Gastrocnemius medialis (tissue), 4 donors: ENCODE data around the gene REC8. TPM values are rescaled to one million over a fixed set of nuclear protein-coding genes. Genes with fewer than 3 reads are reported as not detected.

Source experiments
- ATAC-seq, 2 donors: fragments of 150-250 bp; one replicate each; pipeline ENCODE4 v1.9.1; 2016
- DNase-seq, 2 donors: peaks; one replicate each; pipeline ENCODE4 v3.0.0-alpha.2; 2019
- H3K27ac ChIP-seq, 4 donors: fragments of 200-600 bp; sonication (generic); 1 replicate in 1 of 4; 2 replicates in 3 of 4; pipeline ENCODE4 v1.5.1; 2016 to 2018; ENCODE audit warnings: mild to moderate bottlenecking in 2 of 4, moderate library complexity in 1 of 4
- H3K27me3 ChIP-seq, 3 donors: fragments of 200-600 bp; sonication (generic) in 2 of 3; 1 replicate in 1 of 3; 2 replicates in 2 of 3; pipeline versions ENCODE4 v1.5.1 to v1.6.0; 2016 to 2019; ENCODE audit warnings: mild to moderate bottlenecking in 1 of 3, moderate library complexity in 1 of 3
- H3K36me3 ChIP-seq, 2 donors: fragments of 200-600 bp; sonication (generic) in 1 of 2; one replicate each; pipeline ENCODE4 v1.5.1; 2017 to 2018
- H3K4me1 ChIP-seq, 2 donors: fragments of 200-600 bp; sonication (generic) in 1 of 2; one replicate each; pipeline ENCODE4 v1.5.1; 2016 to 2017; ENCODE audit warnings: mild to moderate bottlenecking in 2 of 2
- H3K4me3 ChIP-seq, 4 donors: fragments of 200-600 bp; sonication (generic) in 3 of 4; 1 replicate in 1 of 4; 2 replicates in 3 of 4; pipeline ENCODE4 v1.5.1; 2016 to 2019; ENCODE audit warnings: mild to moderate bottlenecking in 2 of 4
- H3K9me3 ChIP-seq, 3 donors: fragments of 200-600 bp; sonication (generic) in 2 of 3; 1 replicate in 1 of 3; 2 replicates in 2 of 3; pipeline ENCODE4 v1.5.1; 2016 to 2019
- POLR2A ChIP-seq, 2 donors: fragments of 450-650 bp; IDR thresholded peaks; one replicate each; pipeline ENCODE4 v1.6.1; 2017; ENCODE audit warnings: antibody characterized with exemption in 2 of 2, mild to moderate bottlenecking in 2 of 2, moderate library complexity in 2 of 2
- in situ Hi-C, 4 donors: fragments of 200-750 bp; cut with MboI; loops; one replicate each; pipeline versions ENCODE4 v1.15.0 to v1.8.0; 2017; ENCODE audit warnings: low sequenced_read_pairs in 4 of 4
- intact Hi-C: fragments of 100-400 bp; cut with DNase I; formaldehyde crosslinking; loops from one replicate; pipeline ENCODE4 v1.15.1; 2023; ENCODE audit warnings: low total_unique reads
- total RNA-seq, 4 donors: library from RNA; depleted of rRNA; stranded (reverse); fragments of >200 nt; gene quantifications; one replicate each; pipeline versions ENCODE4 v1.1.0 to v1.2.3, GENCODE V29; 2016
- TF ChIP-seq, protein P1 (sequence below), 5 experiments: fragments of 450-650 bp in 3 of 5; fragments of 200-600 bp in 2 of 5; sonication (generic) in 2 of 5; IDR thresholded peaks in 4 of 5; conservative IDR thresholded peaks in 1 of 5; 1 replicate in 4 of 5; 2 replicates in 1 of 5; pipeline ENCODE4 v1.5.1; 2016 to 2019; ENCODE audit warnings: antibody characterized with exemption in 5 of 5, mild to moderate bottlenecking in 3 of 5, moderate library complexity in 3 of 5

REC8 gene
- total RNA-seq, 4 donors from 2014 or later = 0.27 to 3.1 (median 0.82) TPM; not detected in 1

- intact Hi-C loops = loop anchor here (2.0 to 10.0 kb wide), 4 partner anchors 45 to 135 kb away; partner anchors contain the start of genes DCAF11, DHRS1, NOP9 and NRL
These were observed 11.9 kb upstream of the REC8 start for GRCh38 chr14:24159777-24160498.

GRCh38 chr14:24160499-24160849 lies 11.4 kb upstream of the REC8 start:
- Histone ChIP-seq H3K4me3 (no peak overlapping the region), H3K27me3 (no peaks in the 10 kb centered on the region), H3K36me3 (peaks cover 0 to 74% of the 10 kb centered on the region in 2 donors), H3K4me1 (peaks cover 23 to 30% of the 10 kb centered on the region in 2 donors), H3K9me3 (no peaks in the 10 kb centered on the region), H3K27ac (peak overlapping the region; percentile 85 to 90 (median 89))
- intact Hi-C loops (loop anchor here (2.0 to 10.0 kb wide), 4 partner anchors 46 to 134 kb away; partner anchors contain the start of genes DCAF11, DHRS1, NOP9 and NRL), in situ Hi-C loops (loop anchor here in 1 of 4 donors (5.0 kb wide), 1 partner anchor 103 kb away; no protein-coding TSS in a partner anchor)
- TF ChIP-seq POLR2A (IDR thresholded peaks at IDR 0.05) = no peak
- TF ChIP-seq, protein P1, sequence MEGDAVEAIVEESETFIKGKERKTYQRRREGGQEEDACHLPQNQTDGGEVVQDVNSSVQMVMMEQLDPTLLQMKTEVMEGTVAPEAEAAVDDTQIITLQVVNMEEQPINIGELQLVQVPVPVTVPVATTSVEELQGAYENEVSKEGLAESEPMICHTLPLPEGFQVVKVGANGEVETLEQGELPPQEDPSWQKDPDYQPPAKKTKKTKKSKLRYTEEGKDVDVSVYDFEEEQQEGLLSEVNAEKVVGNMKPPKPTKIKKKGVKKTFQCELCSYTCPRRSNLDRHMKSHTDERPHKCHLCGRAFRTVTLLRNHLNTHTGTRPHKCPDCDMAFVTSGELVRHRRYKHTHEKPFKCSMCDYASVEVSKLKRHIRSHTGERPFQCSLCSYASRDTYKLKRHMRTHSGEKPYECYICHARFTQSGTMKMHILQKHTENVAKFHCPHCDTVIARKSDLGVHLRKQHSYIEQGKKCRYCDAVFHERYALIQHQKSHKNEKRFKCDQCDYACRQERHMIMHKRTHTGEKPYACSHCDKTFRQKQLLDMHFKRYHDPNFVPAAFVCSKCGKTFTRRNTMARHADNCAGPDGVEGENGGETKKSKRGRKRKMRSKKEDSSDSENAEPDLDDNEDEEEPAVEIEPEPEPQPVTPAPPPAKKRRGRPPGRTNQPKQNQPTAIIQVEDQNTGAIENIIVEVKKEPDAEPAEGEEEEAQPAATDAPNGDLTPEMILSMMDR (IDR thresholded peaks at IDR 0.05 in 4 of 5, conservative IDR thresholded peaks at IDR 0.05 in 1 of 5) = no peak
- ATAC-seq = no peak
- no peak for DNase-seq

More at GRCh38 chr14:24159777-24160498, 11.9 kb upstream of the REC8 start:
- H3K9me3 ChIP-seq = no peaks in the 10 kb centered on the region
- peaks cover 0 to 74% of the 10 kb centered on the region in 2 donors for H3K36me3 ChIP-seq
- H3K27ac ChIP-seq = peak overlapping the region; percentile 85 to 90 (median 89)
- in situ Hi-C loops = loop anchor here in 1 of 4 donors (5.0 kb wide), 1 partner anchor 103 kb away; no protein-coding TSS in a partner anchor
- no peak for DNase-seq
- no peak overlapping the region for H3K4me3 ChIP-seq
- no peak for ATAC-seq
- TF ChIP-seq POLR2A (IDR thresholded peaks at IDR 0.05) = no peak
- TF ChIP-seq, protein P1 (IDR thresholded peaks at IDR 0.05 in 4 of 5, conservative IDR thresholded peaks at IDR 0.05 in 1 of 5) = no peak
- H3K4me1 ChIP-seq = peaks cover 23 to 30% of the 10 kb centered on the region in 2 donors
- no peaks in the 10 kb centered on the region for H3K27me3 ChIP-seq

DNA sequence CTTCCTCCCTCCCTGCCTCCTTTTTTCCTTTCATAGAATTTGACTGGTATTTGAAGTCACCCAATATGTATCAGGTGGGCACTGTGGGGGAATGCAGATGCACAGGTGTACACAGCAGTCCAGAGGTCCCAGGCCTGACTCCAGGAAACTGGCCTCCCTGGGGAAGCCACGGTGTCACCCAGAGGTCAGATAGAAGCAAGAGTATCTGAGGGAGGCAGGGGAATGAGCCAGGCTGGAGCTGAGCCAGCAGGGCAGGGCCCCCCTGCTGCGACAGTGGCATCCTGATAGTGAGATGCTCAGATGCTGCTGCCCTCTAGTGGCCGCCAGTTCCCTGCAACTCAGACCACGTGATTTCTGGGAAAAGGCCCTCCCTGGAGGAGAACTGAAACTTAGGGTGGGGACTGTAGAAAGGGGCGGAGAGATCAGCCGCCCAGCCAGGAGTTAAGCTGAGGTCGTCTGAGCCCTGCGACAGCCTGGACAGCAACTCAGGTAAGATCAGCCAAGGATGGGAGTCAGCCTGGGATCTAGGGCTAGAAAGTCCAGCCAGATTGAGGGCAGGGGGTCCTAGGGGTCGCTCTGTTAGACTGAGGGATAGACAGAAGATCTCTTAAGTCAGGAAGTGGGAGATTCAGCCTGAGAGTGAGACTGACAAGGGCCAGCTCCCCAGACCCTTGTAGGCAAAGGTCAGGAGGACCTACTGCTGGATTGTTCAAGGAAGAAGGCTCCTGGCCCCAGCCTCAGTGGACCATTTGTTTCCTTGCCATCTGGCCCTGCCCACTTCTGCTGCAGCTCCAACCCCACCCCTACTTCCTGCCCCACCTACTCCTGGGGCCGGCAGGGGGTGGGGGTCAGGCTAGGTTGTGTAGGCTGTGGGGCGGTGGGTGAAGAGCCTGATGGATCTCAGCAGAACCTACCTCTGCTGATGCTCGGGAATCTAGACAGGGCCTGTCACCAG lies 10.8 kb upstream of the REC8 start, which contains the start of gene IRF9:
Gene IRF9, plus strand, starts transcription at position 416 of the 955 bp plus-strand sequence. CDS start 880 bp downstream, outside the sequence.
- Histone ChIP-seq H3K4me3 (peak within 1 kb of the TSS; percentile 63 to 70 (median 66)), H3K4me1 (peaks cover 23 to 30% of the 10 kb centered on the region in 2 donors), H3K27ac (peak within 1 kb of the TSS; percentile 85 to 90 (median 89)), H3K9me3 (no peaks in the 10 kb centered on the region), H3K36me3 (peaks cover 0 to 74% of the 10 kb centered on the region in 2 donors), H3K27me3 (no peaks in the 10 kb centered on the region)
- in situ Hi-C loops (loop anchor here in 1 of 4 donors (5.0 kb wide), 1 partner anchor 104 kb away; no protein-coding TSS in a partner anchor), intact Hi-C loops (loop anchor here (1.0 to 10.0 kb wide), 6 partner anchors 14 to 134 kb away; partner anchors contain the start of genes DCAF11, DHRS1, IPO4 and NOP9)
- peak; percentile 84 to 94 for DNase-seq
- peak; percentile 96 to 97 for ATAC-seq
- TF ChIP-seq POLR2A (IDR thresholded peaks at IDR 0.05) = peak; percentile 14 to 49
- TF ChIP-seq, protein P1 (IDR thresholded peaks at IDR 0.05 in 4 of 5, conservative IDR thresholded peaks at IDR 0.05 in 1 of 5) = peak; percentile 90 to 95 (median 94)

- ATAC-seq (no peak), DNase-seq (no peak)
- Histone ChIP-seq H3K9me3 (no peaks in the 10 kb centered on the region), H3K36me3 (peaks cover 0 to 68% of the 10 kb centered on the region in 2 donors), H3K4me1 (peaks cover 23 to 30% of the 10 kb centered on the region in 2 donors), H3K27me3 (no peaks in the 10 kb centered on the region), H3K4me3 (peak overlapping the region; percentile 63 to 70 (median 66)), H3K27ac (peak overlapping the region; percentile 85 to 90 (median 89))
- in situ Hi-C loops (loop anchor here in 1 of 4 donors (5.0 kb wide), 1 partner anchor 105 kb away; no protein-coding TSS in a partner anchor), intact Hi-C loops (loop anchor here (10.0 kb wide), 1 partner anchor 133 kb away; the partner anchor contains the start of genes DHRS1 and NOP9)
- no peak for TF ChIP-seq POLR2A (IDR thresholded peaks at IDR 0.05)
- TF ChIP-seq, protein P1 (IDR thresholded peaks at IDR 0.05 in 4 of 5, conservative IDR thresholded peaks at IDR 0.05 in 1 of 5) = no peak
These were observed 9.8 kb upstream of the REC8 start for GRCh38 chr14:24162093-24162492.
